ENCODE results near the gene TRAPPC8. TPM values are rescaled to one million over a fixed set of nuclear protein-coding genes. Genes with fewer than 3 reads are reported as not detected.

TRAPPC8 gene
- total and polyA plus RNA-seq, 2 of the 13 experiments (the other 11 are each of a cell fraction or from before 2014, with no cell fraction given) = 34.6 to 50.8 TPM

- H3K27me3 ChIP-seq (ENCODE audit: control insufficient read depth in 1 of 2, insufficient read depth in 2 of 2, low read length in 2 of 2) = no peaks in the 10 kb centered on the region; a peak in 1 of 5 replicates
- no peaks in the 10 kb centered on the region for H3K9me3 ChIP-seq (ENCODE audit: low read length)
- peak overlapping the region; percentile 91 for H3K27ac ChIP-seq (ENCODE audit: extremely low read length, insufficient read depth, low read length)
- in situ Hi-C loops (cut with HindIII; ENCODE audit: extremely low pct_ligation_motif_present, low pct_unique_long_range_greater_than_20kb) (no loop called here), intact Hi-C loops (cut with micrococcal nuclease; ENCODE audit: unreplicated experiment) (loop anchor here (2.0 to 10.0 kb wide), 2 partner anchors 33 to 109 kb away; no protein-coding TSS in a partner anchor)
- ATAC-seq = no peak
- peak overlapping the region; percentile 99 for H3K4me2 ChIP-seq (ENCODE audit: low read depth, low read length)
- POLR2A ChIA-PET = interaction anchor here (0.7 to 4.3 kb wide), 6 partner anchors 9 to 739 kb away, joined by 4 to 63 read pairs (median 5); partner anchors contain the start of gene RNF125
- CTCF ChIA-PET (ENCODE audit: low intra/inter-chr PET ratio, low total read pairs) = no interaction called here
- peaks cover 33% of the 10 kb centered on the region for H3K79me2 ChIP-seq (ENCODE audit: insufficient read depth, low read length)
- peak overlapping the region; percentile 89 for H3K9ac ChIP-seq (ENCODE audit: insufficient read depth, low read depth, low read length)
- no peak for DNase-seq (ENCODE audit: low spot score)
- no peak for FAIRE-seq
- no TSS peak for BruUV-seq (replicated peaks)
- peak overlapping the region; percentile 61 to 89 (median 65) for H3K4me3 ChIP-seq (replicated peaks in 1 of 3; ENCODE audit: insufficient read depth in 1 of 3, low read depth in 2 of 3, low read length in 3 of 3)
- H4K20me1 ChIP-seq (ENCODE audit: insufficient read depth, low read length) = no peaks in the 10 kb centered on the region; the same call in 1 of the 2 replicates
- H3K4me1 ChIP-seq (ENCODE audit: insufficient read depth, low read length) = peaks cover 51% of the 10 kb centered on the region
- no peaks in the 10 kb centered on the region for H3K36me3 ChIP-seq (replicated peaks in 1 of 2; ENCODE audit: control insufficient read depth in 1 of 2, insufficient read depth in 2 of 2, low read length in 2 of 2)
- WGBS (ENCODE audit: low lambda C conversion rate) = 27% methylated on average over 15 of the region's 15 CpGs
- peak overlapping the region; percentile 90 for H2AFZ ChIP-seq (ENCODE audit: low read length)
- 0 out of 2 replicates have a peak, but pooled peaks have one; percentile 1 for TF ChIP-seq MYPOP (CRISPR knock-in tag; IDR thresholded peaks at IDR 0.05)
- TF ChIP-seq KLF11 (CRISPR knock-in tag; IDR thresholded peaks at IDR 0.05) = no peak
- TF ChIP-seq ZNF512B (CRISPR knock-in tag; IDR thresholded peaks at IDR 0.05; ENCODE audit: borderline replicate concordance) = no peak
- TF ChIP-seq TCF7 (IDR thresholded peaks at IDR 0.05; ENCODE audit: low read depth) = peak; percentile 31; the same call in 1 of the 2 replicates
- TF ChIP-seq, protein P1, sequence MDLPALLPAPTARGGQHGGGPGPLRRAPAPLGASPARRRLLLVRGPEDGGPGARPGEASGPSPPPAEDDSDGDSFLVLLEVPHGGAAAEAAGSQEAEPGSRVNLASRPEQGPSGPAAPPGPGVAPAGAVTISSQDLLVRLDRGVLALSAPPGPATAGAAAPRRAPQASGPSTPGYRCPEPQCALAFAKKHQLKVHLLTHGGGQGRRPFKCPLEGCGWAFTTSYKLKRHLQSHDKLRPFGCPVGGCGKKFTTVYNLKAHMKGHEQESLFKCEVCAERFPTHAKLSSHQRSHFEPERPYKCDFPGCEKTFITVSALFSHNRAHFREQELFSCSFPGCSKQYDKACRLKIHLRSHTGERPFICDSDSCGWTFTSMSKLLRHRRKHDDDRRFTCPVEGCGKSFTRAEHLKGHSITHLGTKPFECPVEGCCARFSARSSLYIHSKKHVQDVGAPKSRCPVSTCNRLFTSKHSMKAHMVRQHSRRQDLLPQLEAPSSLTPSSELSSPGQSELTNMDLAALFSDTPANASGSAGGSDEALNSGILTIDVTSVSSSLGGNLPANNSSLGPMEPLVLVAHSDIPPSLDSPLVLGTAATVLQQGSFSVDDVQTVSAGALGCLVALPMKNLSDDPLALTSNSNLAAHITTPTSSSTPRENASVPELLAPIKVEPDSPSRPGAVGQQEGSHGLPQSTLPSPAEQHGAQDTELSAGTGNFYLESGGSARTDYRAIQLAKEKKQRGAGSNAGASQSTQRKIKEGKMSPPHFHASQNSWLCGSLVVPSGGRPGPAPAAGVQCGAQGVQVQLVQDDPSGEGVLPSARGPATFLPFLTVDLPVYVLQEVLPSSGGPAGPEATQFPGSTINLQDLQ (CRISPR knock-in tag; IDR thresholded peaks at IDR 0.05) = no peak
- TF ChIP-seq PAX8 (CRISPR knock-in tag; IDR thresholded peaks at IDR 0.05; ENCODE audit: borderline replicate concordance) = no peak
- TF ChIP-seq, protein P2, sequence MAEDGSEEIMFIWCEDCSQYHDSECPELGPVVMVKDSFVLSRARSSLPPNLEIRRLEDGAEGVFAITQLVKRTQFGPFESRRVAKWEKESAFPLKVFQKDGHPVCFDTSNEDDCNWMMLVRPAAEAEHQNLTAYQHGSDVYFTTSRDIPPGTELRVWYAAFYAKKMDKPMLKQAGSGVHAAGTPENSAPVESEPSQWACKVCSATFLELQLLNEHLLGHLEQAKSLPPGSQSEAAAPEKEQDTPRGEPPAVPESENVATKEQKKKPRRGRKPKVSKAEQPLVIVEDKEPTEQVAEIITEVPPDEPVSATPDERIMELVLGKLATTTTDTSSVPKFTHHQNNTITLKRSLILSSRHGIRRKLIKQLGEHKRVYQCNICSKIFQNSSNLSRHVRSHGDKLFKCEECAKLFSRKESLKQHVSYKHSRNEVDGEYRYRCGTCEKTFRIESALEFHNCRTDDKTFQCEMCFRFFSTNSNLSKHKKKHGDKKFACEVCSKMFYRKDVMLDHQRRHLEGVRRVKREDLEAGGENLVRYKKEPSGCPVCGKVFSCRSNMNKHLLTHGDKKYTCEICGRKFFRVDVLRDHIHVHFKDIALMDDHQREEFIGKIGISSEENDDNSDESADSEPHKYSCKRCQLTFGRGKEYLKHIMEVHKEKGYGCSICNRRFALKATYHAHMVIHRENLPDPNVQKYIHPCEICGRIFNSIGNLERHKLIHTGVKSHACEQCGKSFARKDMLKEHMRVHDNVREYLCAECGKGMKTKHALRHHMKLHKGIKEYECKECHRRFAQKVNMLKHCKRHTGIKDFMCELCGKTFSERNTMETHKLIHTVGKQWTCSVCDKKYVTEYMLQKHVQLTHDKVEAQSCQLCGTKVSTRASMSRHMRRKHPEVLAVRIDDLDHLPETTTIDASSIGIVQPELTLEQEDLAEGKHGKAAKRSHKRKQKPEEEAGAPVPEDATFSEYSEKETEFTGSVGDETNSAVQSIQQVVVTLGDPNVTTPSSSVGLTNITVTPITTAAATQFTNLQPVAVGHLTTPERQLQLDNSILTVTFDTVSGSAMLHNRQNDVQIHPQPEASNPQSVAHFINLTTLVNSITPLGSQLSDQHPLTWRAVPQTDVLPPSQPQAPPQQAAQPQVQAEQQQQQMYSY (CRISPR knock-in tag; IDR thresholded peaks at IDR 0.05) = no peak
- TF ChIP-seq, protein P3, sequence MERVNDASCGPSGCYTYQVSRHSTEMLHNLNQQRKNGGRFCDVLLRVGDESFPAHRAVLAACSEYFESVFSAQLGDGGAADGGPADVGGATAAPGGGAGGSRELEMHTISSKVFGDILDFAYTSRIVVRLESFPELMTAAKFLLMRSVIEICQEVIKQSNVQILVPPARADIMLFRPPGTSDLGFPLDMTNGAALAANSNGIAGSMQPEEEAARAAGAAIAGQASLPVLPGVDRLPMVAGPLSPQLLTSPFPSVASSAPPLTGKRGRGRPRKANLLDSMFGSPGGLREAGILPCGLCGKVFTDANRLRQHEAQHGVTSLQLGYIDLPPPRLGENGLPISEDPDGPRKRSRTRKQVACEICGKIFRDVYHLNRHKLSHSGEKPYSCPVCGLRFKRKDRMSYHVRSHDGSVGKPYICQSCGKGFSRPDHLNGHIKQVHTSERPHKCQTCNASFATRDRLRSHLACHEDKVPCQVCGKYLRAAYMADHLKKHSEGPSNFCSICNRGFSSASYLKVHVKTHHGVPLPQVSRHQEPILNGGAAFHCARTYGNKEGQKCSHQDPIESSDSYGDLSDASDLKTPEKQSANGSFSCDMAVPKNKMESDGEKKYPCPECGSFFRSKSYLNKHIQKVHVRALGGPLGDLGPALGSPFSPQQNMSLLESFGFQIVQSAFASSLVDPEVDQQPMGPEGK (CRISPR knock-in tag; IDR thresholded peaks at IDR 0.05) = peak; percentile 64
Measured at GRCh38 chr18:31943878-31944816, 1.2 kb upstream of the TRAPPC8 start.
